Measurements from ENCODE around the gene MEIS2. TPM values are rescaled to one million over a fixed set of nuclear protein-coding genes. Genes with fewer than 3 reads are reported as not detected.

Gene MEIS2
- total and polyA plus RNA-seq, 2 of the 13 experiments (the other 11 are each of a cell fraction or from before 2014, with no cell fraction given) = 10.7 to 12.4 TPM

DNA sequence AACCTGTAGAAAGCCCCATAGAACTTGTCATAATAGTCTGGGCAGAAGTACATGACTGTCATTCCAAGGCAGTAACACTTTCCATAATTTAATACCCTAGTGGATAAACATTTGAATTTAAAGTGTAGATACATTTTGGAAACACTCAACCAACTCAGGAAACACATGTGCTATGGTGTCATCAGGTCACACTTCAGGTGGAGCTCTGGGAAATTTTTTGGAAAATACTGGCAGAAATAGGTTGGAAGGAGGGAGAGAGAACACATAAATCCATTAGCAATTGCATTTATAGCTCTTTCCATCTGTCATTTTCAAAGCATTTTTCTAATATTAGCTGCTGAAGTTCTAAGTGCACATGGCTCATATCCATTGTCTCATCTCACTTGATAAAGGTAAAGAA is 135.7 kb downstream of the MEIS2 start:
- Histone ChIP-seq H3K9ac (ENCODE audit: insufficient read depth, low read depth, low read length) (no peak overlapping the region), H3K4me3 (replicated peaks in 1 of 3; ENCODE audit: insufficient read depth in 1 of 3, low read depth in 2 of 3, low read length in 3 of 3) (no peak overlapping the region), H3K79me2 (ENCODE audit: insufficient read depth, low read length) (no peaks in the 10 kb centered on the region), H2AFZ (ENCODE audit: low read length) (no peak overlapping the region), H3K4me1 (ENCODE audit: insufficient read depth, low read length) (no peaks in the 10 kb centered on the region), H4K20me1 (ENCODE audit: insufficient read depth, low read length) (no peaks in the 10 kb centered on the region), H3K27me3 (ENCODE audit: control insufficient read depth in 1 of 2, insufficient read depth in 2 of 2, low read length in 2 of 2) (no peaks in the 10 kb centered on the region), H3K36me3 (replicated peaks in 1 of 2; ENCODE audit: control insufficient read depth in 1 of 2, insufficient read depth in 2 of 2, low read length in 2 of 2) (no peaks in the 10 kb centered on the region), H3K4me2 (ENCODE audit: low read depth, low read length) (no peak overlapping the region), H3K27ac (ENCODE audit: extremely low read length, insufficient read depth, low read length) (no peak overlapping the region), H3K9me3 (ENCODE audit: low read length) (no peaks in the 10 kb centered on the region)
- ATAC-seq = no peak
- CTCF ChIA-PET (ENCODE audit: low intra/inter-chr PET ratio, low total read pairs) = no interaction called here
- intact Hi-C loops (cut with micrococcal nuclease; ENCODE audit: unreplicated experiment) = no loop called here
- DNase-seq (ENCODE audit: low spot score) = no peak
- no TSS peak for BruUV-seq (replicated peaks)
- in situ Hi-C loops (cut with HindIII; ENCODE audit: extremely low pct_ligation_motif_present, low pct_unique_long_range_greater_than_20kb) = no loop called here
- no peak for FAIRE-seq
- POLR2A ChIA-PET = no interaction called here
- TF ChIP-seq, protein P1, sequence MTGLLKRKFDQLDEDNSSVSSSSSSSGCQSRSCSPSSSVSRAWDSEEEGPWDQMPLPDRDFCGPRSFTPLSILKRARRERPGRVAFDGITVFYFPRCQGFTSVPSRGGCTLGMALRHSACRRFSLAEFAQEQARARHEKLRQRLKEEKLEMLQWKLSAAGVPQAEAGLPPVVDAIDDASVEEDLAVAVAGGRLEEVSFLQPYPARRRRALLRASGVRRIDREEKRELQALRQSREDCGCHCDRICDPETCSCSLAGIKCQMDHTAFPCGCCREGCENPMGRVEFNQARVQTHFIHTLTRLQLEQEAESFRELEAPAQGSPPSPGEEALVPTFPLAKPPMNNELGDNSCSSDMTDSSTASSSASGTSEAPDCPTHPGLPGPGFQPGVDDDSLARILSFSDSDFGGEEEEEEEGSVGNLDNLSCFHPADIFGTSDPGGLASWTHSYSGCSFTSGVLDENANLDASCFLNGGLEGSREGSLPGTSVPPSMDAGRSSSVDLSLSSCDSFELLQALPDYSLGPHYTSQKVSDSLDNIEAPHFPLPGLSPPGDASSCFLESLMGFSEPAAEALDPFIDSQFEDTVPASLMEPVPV (CRISPR knock-in tag; IDR thresholded peaks at IDR 0.05) = no peak
- TF ChIP-seq ZNF749 (CRISPR knock-in tag; IDR thresholded peaks at IDR 0.05; ENCODE audit: borderline replicate concordance) (no peak), MTA3 (CRISPR knock-in tag; IDR thresholded peaks at IDR 0.05) (no peak), HNRNPH1 (optimal IDR thresholded peaks at IDR 0.05; ENCODE audit: low read depth, low read length) (no peak)

DNA sequence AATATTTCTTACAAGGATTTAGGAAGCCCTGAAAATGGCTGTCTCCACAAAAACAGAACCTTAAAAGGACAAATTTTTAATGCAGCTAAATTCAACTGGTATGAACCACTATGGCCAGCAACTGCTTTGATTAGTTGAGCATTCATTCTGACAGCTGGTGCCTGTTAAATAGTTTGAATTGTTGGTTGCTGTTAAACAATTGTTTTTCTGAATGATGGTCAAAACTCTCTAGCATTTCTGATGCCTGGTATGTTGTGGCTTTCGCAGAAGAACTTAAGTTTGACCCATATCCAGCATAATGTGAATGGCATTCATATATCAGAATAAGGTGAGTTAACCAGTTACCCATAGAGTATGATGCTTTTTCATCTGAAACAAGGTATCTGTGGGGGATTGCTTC is 138.4 kb downstream of the MEIS2 start:
- no peak for TF ChIP-seq ZNF281 (CRISPR knock-in tag; IDR thresholded peaks at IDR 0.05; ENCODE audit: borderline replicate concordance)
- no peak for TF ChIP-seq RBFOX2 (IDR thresholded peaks at IDR 0.05; ENCODE audit: low read depth, low read length)
- no peak for TF ChIP-seq ZNF577 (CRISPR knock-in tag; IDR thresholded peaks at IDR 0.05; ENCODE audit: borderline replicate concordance, low read depth)
- TF ChIP-seq THAP11 (CRISPR knock-in tag; IDR thresholded peaks at IDR 0.05) = no peak
- Histone ChIP-seq H3K9me3 (ENCODE audit: low read length) (no peaks in the 10 kb centered on the region), H3K4me2 (ENCODE audit: low read depth, low read length) (no peak overlapping the region), H3K79me2 (ENCODE audit: insufficient read depth, low read length) (no peaks in the 10 kb centered on the region), H3K4me3 (replicated peaks in 1 of 3; ENCODE audit: insufficient read depth in 1 of 3, low read depth in 2 of 3, low read length in 3 of 3) (no peak overlapping the region), H3K4me1 (ENCODE audit: insufficient read depth, low read length) (no peaks in the 10 kb centered on the region), H2AFZ (ENCODE audit: low read length) (no peak overlapping the region), H3K36me3 (replicated peaks in 1 of 2; ENCODE audit: control insufficient read depth in 1 of 2, insufficient read depth in 2 of 2, low read length in 2 of 2) (no peaks in the 10 kb centered on the region), H3K27me3 (ENCODE audit: control insufficient read depth in 1 of 2, insufficient read depth in 2 of 2, low read length in 2 of 2) (no peaks in the 10 kb centered on the region), H3K9ac (ENCODE audit: insufficient read depth, low read depth, low read length) (no peak overlapping the region), H3K27ac (ENCODE audit: extremely low read length, insufficient read depth, low read length) (no peak overlapping the region), H4K20me1 (ENCODE audit: insufficient read depth, low read length) (no peaks in the 10 kb centered on the region)
- in situ Hi-C loops (cut with HindIII; ENCODE audit: extremely low pct_ligation_motif_present, low pct_unique_long_range_greater_than_20kb) = no loop called here
- 89% methylated on average over 1 of the region's 1 CpG for WGBS (ENCODE audit: low lambda C conversion rate)
- POLR2A ChIA-PET = no interaction called here
- intact Hi-C loops (cut with micrococcal nuclease; ENCODE audit: unreplicated experiment) = no loop called here
- CTCF ChIA-PET (ENCODE audit: low intra/inter-chr PET ratio, low total read pairs) = no interaction called here
- DNase-seq (ENCODE audit: low spot score) = no peak
- no peak for FAIRE-seq
- ATAC-seq = no peak
- no TSS peak for BruUV-seq (replicated peaks)

Data from HepG2 (cell line).